Endometrial microvascular endothelial cells (primary cell): Measurements from ENCODE around the gene ACCS. TPM values are rescaled to one million over a fixed set of nuclear protein-coding genes. Genes with fewer than 3 reads are reported as not detected.

Experiments used
- in situ Hi-C: cut with HindIII; loops from 2 replicates; pipeline ENCODE4 v1.10.0; 2017; ENCODE audit warnings: low sequenced_read_pairs, low pct_unique_long_range_greater_than_20kb; ENCODE audit errors: inconsistent ontology term
- total RNA-seq: library from RNA; depleted of rRNA; stranded (reverse); fragments of >200 nt; gene quantifications from one replicate; pipeline ENCODE4 v1.2.3, GENCODE V29; 2015; ENCODE audit errors: inconsistent ontology term

ACCS gene
- 7.1 TPM for total RNA-seq

- in situ Hi-C loops, result no loop called here
Measured at GRCh38 chr11:44065841-44066731, at the start of gene ACCS. Gene ACCS (plus strand): TSS chr11:44066270. CDS start chr11:44067628, 1,358 bp downstream.

- in situ Hi-C loops, result no loop called here
Measured at GRCh38 chr11:44016546-44017442, 49.3 kb upstream of the ACCS start.

GRCh38 chr11:44017443-44018126 lies 48.5 kb upstream of the ACCS start:
- in situ Hi-C loops, result no loop called here

GRCh38 chr11:44018127-44018521 lies 47.9 kb upstream of the ACCS start:
- in situ Hi-C loops, result no loop called here

- in situ Hi-C loops, result no loop called here
Measured at GRCh38 chr11:44018829-44019228, 47.2 kb upstream of the ACCS start.

- in situ Hi-C loops, result loop anchor here (25.0 kb wide), 1 partner anchor 113 kb away; no protein-coding TSS in a partner anchor
Measured at GRCh38 chr11:44024977-44025376, 41.1 kb upstream of the ACCS start.

- in situ Hi-C loops, result loop anchor here (25.0 kb wide), 1 partner anchor 113 kb away; no protein-coding TSS in a partner anchor
Measured at GRCh38 chr11:44025727-44026126, 40.3 kb upstream of the ACCS start.

GRCh38 chr11:44028401-44028800 lies 37.7 kb upstream of the ACCS start:
- in situ Hi-C loops, result loop anchor here (25.0 kb wide), 1 partner anchor 116 kb away; no protein-coding TSS in a partner anchor

GRCh38 chr11:44028816-44029506 lies 37.1 kb upstream of the ACCS start:
- in situ Hi-C loops, result loop anchor here (25.0 kb wide), 1 partner anchor 117 kb away; no protein-coding TSS in a partner anchor

- in situ Hi-C loops, result loop anchor here (25.0 kb wide), 1 partner anchor 117 kb away; no protein-coding TSS in a partner anchor
Measured at GRCh38 chr11:44029507-44029845, 36.6 kb upstream of the ACCS start.

- in situ Hi-C loops, result loop anchor here (25.0 kb wide), 1 partner anchor 118 kb away; no protein-coding TSS in a partner anchor
Measured at GRCh38 chr11:44029977-44030911, 35.8 kb upstream of the ACCS start.

GRCh38 chr11:44030996-44031395 lies 35.1 kb upstream of the ACCS start:
- in situ Hi-C loops, result loop anchor here (25.0 kb wide), 1 partner anchor 119 kb away; no protein-coding TSS in a partner anchor

- in situ Hi-C loops, result loop anchor here (25.0 kb wide), 1 partner anchor 119 kb away; no protein-coding TSS in a partner anchor
Measured at GRCh38 chr11:44031549-44031948, 34.5 kb upstream of the ACCS start.

GRCh38 chr11:44032299-44033085 lies 33.6 kb upstream of the ACCS start:
- in situ Hi-C loops, result loop anchor here (25.0 kb wide), 1 partner anchor 120 kb away; no protein-coding TSS in a partner anchor

GRCh38 chr11:44033411-44033850 lies 32.6 kb upstream of the ACCS start:
- in situ Hi-C loops, result loop anchor here (25.0 kb wide), 1 partner anchor 121 kb away; no protein-coding TSS in a partner anchor

GRCh38 chr11:44033856-44034255 lies 32.2 kb upstream of the ACCS start:
- in situ Hi-C loops, result loop anchor here (25.0 kb wide), 1 partner anchor 122 kb away; no protein-coding TSS in a partner anchor
